Thyroid gland (tissue), 4 donors: Measurements from ENCODE around the gene WDR47.

Source experiments
- POLR2A ChIP-seq, 2 donors: fragments of 450-650 bp; IDR thresholded peaks; one replicate each; pipeline ENCODE4 v1.6.1; 2017; ENCODE audit warnings: antibody characterized with exemption in 2 of 2, mild to moderate bottlenecking in 2 of 2, moderate library complexity in 1 of 2
- TF ChIP-seq, protein P1 (sequence below), 6 experiments: fragments of 200-600 bp in 3 of 6; fragments of 450-650 bp in 3 of 6; sonication (generic) in 3 of 6; IDR thresholded peaks; one replicate each; pipeline ENCODE4 v1.5.1; 2016 to 2019; ENCODE audit warnings: antibody characterized with exemption in 6 of 6, mild to moderate bottlenecking in 2 of 6, inconsistent platforms in 1 of 6, moderate library complexity in 1 of 6

DNA sequence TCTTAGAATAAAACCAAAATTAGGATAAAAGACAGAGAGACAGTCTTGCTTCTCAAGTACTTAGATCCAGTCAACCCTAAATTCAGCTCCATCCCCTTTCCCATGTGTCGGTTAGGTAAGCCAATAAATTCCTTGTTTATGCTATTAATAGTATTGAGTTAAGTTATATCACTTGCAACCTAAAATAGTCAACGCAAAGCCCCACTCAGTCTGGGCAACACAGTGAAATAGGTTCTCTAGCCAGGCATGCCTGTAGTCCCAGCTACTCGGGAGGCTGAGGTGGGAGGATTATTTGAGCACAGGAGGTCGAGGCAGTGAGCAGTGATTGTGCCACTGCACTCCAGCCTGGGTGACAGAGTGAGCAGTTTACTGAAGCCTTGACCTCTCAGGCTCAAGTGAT, 19.3 kb upstream of the WDR47 start:
- TF ChIP-seq, protein P1, sequence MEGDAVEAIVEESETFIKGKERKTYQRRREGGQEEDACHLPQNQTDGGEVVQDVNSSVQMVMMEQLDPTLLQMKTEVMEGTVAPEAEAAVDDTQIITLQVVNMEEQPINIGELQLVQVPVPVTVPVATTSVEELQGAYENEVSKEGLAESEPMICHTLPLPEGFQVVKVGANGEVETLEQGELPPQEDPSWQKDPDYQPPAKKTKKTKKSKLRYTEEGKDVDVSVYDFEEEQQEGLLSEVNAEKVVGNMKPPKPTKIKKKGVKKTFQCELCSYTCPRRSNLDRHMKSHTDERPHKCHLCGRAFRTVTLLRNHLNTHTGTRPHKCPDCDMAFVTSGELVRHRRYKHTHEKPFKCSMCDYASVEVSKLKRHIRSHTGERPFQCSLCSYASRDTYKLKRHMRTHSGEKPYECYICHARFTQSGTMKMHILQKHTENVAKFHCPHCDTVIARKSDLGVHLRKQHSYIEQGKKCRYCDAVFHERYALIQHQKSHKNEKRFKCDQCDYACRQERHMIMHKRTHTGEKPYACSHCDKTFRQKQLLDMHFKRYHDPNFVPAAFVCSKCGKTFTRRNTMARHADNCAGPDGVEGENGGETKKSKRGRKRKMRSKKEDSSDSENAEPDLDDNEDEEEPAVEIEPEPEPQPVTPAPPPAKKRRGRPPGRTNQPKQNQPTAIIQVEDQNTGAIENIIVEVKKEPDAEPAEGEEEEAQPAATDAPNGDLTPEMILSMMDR (IDR thresholded peaks at IDR 0.05): no peak
- TF ChIP-seq POLR2A (IDR thresholded peaks at IDR 0.05): no peak
